ENCODE data around the gene MARS1.

The MARS1 gene

GRCh38 chr12:57522887-57523705, 35.2 kb downstream of the MARS1 start:
- no peak for DNase-seq (ENCODE audit: insufficient read length)
- peak; percentile 72 for FAIRE-seq
- no peak for TF ChIP-seq TAF1 (IDR thresholded peaks at IDR 0.05; ENCODE audit: borderline replicate concordance, low read depth, low read length)
- peak; percentile 55; the same call in 1 of the 2 replicates for TF ChIP-seq POLR2A (IDR thresholded peaks at IDR 0.05; ENCODE audit: low read depth, low read length)
- TF ChIP-seq POLR2AphosphoS5 (IDR thresholded peaks at IDR 0.05; ENCODE audit: low read depth, low read length), result no peak

DNA sequence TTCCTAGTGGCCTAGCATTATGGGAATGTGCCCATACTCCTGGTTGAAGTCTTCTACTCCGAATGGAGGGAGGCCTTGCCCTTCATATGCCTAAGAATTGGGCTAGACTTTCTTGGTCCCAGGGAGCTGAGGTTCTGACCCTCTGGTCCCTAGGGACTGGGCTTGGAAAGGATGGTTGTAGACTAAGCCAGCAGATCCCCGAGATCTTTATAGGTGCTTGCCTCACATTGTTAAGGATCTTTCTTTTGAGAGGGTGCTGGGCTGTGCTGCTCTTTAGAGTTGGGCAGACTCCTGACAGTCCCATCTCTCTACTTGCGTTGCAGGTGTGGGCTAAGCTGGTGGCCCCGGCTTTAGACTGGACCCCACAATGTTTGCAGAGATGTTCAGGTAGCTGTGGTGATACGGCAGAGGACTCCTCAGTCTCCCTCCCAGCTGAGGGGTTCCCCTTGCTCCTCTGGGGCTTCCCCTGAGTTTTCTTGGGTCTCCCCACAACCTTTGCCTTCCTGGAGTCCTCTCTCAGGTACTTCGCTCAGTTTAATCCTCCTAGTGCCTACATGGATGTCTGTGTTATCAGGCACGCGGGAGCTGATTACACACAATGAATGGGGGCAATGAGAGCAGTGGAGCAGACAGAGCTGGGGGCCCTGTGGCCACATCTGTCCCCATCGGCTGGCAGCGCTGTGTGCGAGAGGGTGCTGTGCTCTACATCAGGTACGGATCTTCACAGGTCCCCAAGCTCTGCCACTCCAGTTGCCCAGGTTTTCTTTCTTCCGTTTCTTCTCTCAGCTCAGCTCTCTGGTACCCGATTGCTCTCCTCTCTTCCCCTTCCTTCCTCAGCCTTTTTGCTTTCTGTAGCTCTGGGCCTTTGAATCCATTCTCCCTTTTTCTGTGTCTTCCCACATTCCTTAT, 36.1 kb downstream of the MARS1 start:
- FAIRE-seq (no peak), DNase-seq (ENCODE audit: insufficient read length) (no peak)
- 0 out of 2 replicates have a peak, but pooled peaks have one; percentile 9 for TF ChIP-seq POLR2AphosphoS5 (IDR thresholded peaks at IDR 0.05; ENCODE audit: low read depth, low read length)
- no peak for TF ChIP-seq POLR2A (IDR thresholded peaks at IDR 0.05; ENCODE audit: low read depth, low read length)

- FAIRE-seq (no peak), DNase-seq (ENCODE audit: insufficient read length) (no peak)
Measured at GRCh38 chr12:57524814-57525614, 37.1 kb downstream of the MARS1 start.

DNA sequence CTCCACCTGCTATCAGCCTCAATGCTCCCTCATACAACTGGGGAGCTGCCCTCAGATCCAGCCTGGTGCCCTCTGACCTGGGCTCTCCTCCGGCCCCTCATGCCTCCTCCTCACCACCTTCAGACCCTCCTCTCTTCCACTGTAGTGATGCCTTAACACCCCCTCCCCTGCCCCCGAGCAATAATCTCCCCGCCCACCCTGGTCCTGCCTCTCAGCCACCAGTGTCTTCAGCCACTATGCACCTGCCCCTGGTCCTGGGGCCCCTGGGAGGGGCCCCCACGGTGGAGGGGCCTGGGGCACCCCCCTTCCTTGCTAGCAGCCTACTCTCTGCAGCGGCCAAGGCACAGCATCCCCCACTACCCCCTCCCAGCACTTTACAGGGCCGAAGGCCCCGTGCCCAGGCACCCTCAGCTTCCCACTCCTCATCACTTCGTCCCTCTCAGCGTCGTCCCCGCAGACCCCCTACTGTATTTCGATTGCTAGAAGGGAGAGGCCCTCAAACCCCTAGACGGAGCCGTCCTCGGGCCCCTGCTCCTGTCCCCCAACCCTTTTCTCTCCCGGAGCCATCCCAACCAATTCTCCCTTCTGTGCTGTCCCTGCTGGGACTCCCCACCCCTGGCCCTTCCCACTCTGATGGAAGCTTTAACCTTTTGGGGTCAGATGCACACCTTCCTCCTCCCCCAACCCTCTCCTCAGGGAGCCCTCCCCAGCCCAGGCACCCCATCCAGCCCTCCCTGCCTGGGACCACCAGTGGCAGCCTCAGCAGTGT, 37.9 kb downstream of the MARS1 start:
- FAIRE-seq, result no peak

More at GRCh38 chr12:57524814-57525614, 37.1 kb downstream of the MARS1 start:
- TF ChIP-seq POLR2A (IDR thresholded peaks at IDR 0.05; ENCODE audit: low read depth, low read length) (no peak), POLR2AphosphoS5 (IDR thresholded peaks at IDR 0.05; ENCODE audit: low read depth, low read length) (no peak), TAF1 (IDR thresholded peaks at IDR 0.05; ENCODE audit: borderline replicate concordance, low read depth, low read length) (no peak)

DNA sequence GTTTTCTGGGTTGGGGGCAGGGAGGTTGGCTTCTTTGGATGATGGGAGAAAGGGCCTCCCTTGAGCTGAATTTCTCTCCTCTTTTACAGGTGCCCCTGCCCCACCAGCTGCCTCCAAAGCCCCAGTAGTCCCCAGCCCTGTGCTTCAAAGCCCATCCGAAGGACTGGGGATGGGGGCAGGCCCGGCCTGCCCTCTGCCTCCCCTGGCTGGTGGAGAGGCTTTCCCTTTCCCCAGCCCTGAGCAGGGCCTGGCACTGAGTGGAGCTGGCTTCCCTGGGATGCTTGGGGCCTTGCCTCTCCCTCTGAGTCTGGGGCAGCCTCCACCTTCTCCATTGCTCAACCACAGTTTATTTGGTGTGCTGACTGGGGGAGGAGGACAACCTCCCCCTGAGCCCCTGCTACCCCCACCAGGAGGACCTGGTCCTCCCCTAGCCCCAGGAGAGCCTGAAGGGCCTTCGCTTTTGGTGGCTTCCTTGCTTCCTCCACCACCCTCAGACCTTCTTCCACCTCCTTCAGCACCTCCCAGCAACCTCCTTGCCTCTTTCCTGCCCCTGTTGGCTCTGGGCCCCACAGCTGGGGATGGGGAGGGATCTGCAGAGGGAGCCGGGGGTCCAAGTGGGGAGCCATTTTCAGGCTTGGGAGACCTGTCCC, 38.7 kb downstream of the MARS1 start:
- TF ChIP-seq POLR2AphosphoS5 (IDR thresholded peaks at IDR 0.05; ENCODE audit: low read depth, low read length) (no peak), POLR2A (IDR thresholded peaks at IDR 0.05; ENCODE audit: low read depth, low read length) (no peak), TAF1 (IDR thresholded peaks at IDR 0.05; ENCODE audit: borderline replicate concordance, low read depth, low read length) (no peak)
- no peak for FAIRE-seq
- no peak for DNase-seq (ENCODE audit: insufficient read length)

More for the DNA sequence above, 37.9 kb downstream of the MARS1 start:
- no peak for DNase-seq (ENCODE audit: insufficient read length)
- TF ChIP-seq POLR2A (IDR thresholded peaks at IDR 0.05; ENCODE audit: low read depth, low read length) (no peak), POLR2AphosphoS5 (IDR thresholded peaks at IDR 0.05; ENCODE audit: low read depth, low read length) (no peak), TAF1 (IDR thresholded peaks at IDR 0.05; ENCODE audit: borderline replicate concordance, low read depth, low read length) (no peak)

DNA sequence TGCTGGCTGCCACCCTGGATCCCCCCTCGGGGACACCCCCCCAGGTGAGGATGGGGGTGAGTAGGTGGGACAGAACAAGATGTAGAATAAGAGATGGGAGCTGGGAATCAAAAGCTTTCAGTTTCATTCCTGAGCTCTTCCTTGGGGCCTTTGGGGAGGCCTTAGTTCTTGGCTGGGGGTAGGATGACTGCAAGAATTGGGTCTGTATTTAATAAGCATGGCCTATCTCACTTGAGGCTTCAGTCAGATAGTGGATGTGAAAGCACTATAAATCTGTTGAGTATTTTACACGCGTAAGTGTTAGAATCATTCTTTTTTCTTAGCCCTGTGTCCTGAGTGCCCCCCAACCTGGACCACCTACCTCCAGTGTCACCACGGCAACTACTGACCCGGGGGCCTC, 39.3 kb downstream of the MARS1 start:
- FAIRE-seq (no peak), DNase-seq (ENCODE audit: insufficient read length) (no peak)
- TF ChIP-seq TAF1 (IDR thresholded peaks at IDR 0.05; ENCODE audit: borderline replicate concordance, low read depth, low read length) (no peak), POLR2A (IDR thresholded peaks at IDR 0.05; ENCODE audit: low read depth, low read length) (no peak), POLR2AphosphoS5 (IDR thresholded peaks at IDR 0.05; ENCODE audit: low read depth, low read length) (no peak)

- FAIRE-seq (no peak), DNase-seq (ENCODE audit: insufficient read length) (no peak)
- TF ChIP-seq POLR2AphosphoS5 (IDR thresholded peaks at IDR 0.05; ENCODE audit: low read depth, low read length) (no peak), TAF1 (IDR thresholded peaks at IDR 0.05; ENCODE audit: borderline replicate concordance, low read depth, low read length) (no peak), POLR2A (IDR thresholded peaks at IDR 0.05; ENCODE audit: low read depth, low read length) (no peak)
Measured at GRCh38 chr12:57528176-57528575, 40.3 kb downstream of the MARS1 start.

DNA sequence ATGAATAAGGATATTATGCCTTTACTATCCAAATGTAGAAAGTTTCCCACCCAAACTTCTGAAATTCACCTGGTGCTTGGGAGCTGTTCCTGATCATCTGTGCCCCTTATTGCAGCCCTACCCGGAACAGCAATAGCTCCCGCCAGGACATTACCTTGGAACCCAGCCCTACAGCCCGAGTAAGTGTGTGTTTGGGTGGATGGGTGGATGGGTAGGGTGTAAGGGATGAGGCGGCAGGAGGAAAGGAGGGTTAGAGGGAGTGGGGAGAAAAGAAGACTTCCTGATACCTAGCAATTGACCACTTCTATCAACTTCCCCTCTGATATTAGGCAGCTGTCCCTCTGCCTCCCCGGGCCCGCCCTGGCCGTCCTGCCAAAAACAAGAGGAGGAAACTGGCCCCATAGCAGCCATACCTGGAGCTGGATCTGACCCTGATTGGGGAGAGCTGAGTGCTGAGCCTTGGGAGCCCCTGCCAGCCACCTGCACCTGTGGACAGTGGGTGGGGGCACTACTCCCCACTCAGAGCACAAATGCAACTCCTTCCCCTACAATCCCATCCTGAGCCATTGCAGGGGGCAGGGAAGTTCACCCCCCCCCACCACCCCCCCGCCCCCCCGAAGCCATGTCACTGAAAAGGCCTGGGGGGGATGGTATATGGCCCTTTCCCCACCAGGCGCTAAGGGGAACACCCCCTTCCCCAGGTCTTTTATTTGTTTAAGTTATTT, 41.1 kb downstream of the MARS1 start:
- TF ChIP-seq POLR2AphosphoS5 (IDR thresholded peaks at IDR 0.05; ENCODE audit: low read depth, low read length) (no peak), TAF1 (IDR thresholded peaks at IDR 0.05; ENCODE audit: borderline replicate concordance, low read depth, low read length) (no peak), POLR2A (IDR thresholded peaks at IDR 0.05; ENCODE audit: low read depth, low read length) (no peak)
- FAIRE-seq (no peak), DNase-seq (ENCODE audit: insufficient read length) (no peak)

- DNase-seq (ENCODE audit: insufficient read length) (no peak), FAIRE-seq (no peak)
Measured at GRCh38 chr12:57529831-57530230, 42.0 kb downstream of the MARS1 start.

More at GRCh38 chr12:57529831-57530230, 42.0 kb downstream of the MARS1 start:
- TF ChIP-seq POLR2A (IDR thresholded peaks at IDR 0.05; ENCODE audit: low read depth, low read length), result no peak
- TF ChIP-seq TAF1 (IDR thresholded peaks at IDR 0.05; ENCODE audit: borderline replicate concordance, low read depth, low read length), result no peak
- no peak for TF ChIP-seq POLR2AphosphoS5 (IDR thresholded peaks at IDR 0.05; ENCODE audit: low read depth, low read length)
